GM12864 (cell line): ENCODE data around the gene SERPINB6.

Experiments
- DNase-seq: peaks from one replicate; pipeline ENCODE4 v3.0.0-alpha.2; 2011; ENCODE audit warnings: low read depth
- H3K4me3 ChIP-seq: 2 replicates; pipeline ENCODE4 v1.5.1; 2011; ENCODE audit warnings: mild to moderate bottlenecking, low read depth, low read length, control low read depth
- TF ChIP-seq, protein P1 (sequence below): IDR thresholded peaks from 2 replicates; pipeline ENCODE4 v1.5.1; 2011; ENCODE audit warnings: low read depth, mild to moderate bottlenecking, moderate library complexity, low read length, control low read depth, inconsistent platforms; ENCODE audit errors: missing control alignments

The SERPINB6 gene

DNA sequence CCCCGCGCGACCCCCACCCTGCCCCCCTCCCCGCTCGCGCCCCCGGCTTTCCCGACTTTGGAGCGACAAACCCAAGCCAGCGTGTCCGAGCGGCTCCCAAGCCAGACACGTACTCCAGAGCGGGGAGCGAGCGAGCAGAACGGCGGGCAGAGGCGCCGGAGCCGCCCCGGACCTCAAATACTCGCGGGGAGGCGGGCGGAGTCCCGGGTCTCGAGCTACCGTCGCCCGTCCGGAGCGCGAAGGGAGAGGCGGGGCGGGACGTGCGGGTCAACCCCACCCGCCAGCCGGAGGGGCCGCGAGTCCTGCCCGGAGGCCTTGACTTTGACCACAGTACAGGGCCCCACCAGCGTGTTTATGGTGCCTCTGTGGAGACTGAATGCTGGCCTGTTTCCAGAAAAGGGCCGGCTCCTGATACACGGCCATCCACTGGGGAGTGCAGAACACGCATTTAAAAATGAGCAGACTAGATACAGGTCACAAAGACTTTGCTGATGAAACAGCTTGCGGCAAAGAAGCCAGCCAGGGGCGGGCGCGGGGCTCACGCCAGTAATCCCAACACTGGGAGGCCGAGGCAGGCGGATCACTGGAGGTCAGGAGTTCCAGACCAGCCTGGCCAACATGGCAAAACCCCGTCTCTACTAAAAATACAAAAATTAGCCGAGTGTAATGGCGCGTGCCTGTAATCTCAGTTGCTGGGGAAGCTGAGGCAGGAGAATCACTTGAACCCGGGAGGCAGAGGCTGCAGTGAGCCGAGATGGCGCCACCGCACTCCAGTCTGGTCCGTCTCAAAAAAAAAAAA is at the start of gene SERPINB6:
Gene SERPINB6 (minus strand): TSS at position 148 of the 799 bp plus-strand sequence. CDS start 12,235 bp downstream, outside the sequence.
- no peak within 1 kb of the TSS for H3K4me3 ChIP-seq
- no peak for DNase-seq
- TF ChIP-seq, protein P1, sequence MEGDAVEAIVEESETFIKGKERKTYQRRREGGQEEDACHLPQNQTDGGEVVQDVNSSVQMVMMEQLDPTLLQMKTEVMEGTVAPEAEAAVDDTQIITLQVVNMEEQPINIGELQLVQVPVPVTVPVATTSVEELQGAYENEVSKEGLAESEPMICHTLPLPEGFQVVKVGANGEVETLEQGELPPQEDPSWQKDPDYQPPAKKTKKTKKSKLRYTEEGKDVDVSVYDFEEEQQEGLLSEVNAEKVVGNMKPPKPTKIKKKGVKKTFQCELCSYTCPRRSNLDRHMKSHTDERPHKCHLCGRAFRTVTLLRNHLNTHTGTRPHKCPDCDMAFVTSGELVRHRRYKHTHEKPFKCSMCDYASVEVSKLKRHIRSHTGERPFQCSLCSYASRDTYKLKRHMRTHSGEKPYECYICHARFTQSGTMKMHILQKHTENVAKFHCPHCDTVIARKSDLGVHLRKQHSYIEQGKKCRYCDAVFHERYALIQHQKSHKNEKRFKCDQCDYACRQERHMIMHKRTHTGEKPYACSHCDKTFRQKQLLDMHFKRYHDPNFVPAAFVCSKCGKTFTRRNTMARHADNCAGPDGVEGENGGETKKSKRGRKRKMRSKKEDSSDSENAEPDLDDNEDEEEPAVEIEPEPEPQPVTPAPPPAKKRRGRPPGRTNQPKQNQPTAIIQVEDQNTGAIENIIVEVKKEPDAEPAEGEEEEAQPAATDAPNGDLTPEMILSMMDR, result no peak

DNA sequence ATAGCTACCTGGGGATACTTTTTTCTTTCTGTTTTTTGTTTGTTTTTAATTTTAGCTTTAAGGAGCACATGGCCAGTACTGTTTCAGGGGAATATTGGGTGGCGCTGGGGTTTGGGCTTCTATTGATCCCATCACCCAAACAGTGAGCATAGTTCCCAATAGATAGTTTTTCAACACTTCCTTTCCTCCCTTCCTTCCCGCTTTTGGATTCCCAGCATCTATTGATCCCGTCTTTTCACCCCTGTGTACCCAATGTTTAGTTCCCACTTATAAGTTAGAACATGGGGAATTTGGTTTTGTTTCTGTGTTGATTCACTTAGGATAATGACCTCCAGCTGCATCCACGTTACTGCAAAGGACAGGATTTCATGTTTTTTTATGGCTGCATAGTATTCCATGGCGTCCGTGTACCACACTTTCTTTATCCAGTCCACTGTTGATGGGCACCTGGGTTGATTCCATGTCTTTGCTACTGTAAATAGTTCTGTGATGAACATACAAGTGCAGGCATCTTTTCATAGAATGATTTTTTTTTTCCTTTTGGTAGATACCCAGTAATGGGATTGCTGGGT is 48.5 kb upstream of the SERPINB6 start:
- H3K4me3 ChIP-seq, result no peak overlapping the region
- TF ChIP-seq, protein P1, result no peak
- DNase-seq, result no peak

DNA sequence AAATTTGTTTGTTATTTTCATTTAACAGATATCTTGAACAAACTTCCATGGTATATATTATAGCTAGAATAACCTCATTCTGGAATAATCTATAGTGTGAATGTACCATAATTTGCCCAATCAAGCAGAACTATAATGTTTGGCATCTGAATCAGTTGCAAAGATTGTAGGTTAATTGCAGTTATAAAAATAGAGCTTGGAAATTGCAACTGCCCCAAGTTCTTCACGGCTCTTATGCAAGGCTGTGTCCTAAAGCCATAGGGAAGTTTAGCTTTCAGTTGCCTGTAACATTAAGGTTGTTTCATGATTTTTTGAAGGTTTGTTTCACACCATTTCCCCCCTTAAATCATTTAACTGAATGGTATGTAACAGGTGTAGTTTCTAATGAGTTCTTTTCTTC is 47.7 kb upstream of the SERPINB6 start:
- H3K4me3 ChIP-seq, result no peak overlapping the region
- no peak for DNase-seq
- TF ChIP-seq, protein P1, result no peak

GRCh38 chr6:3017304-3017703 is 45.9 kb upstream of the SERPINB6 start:
- H3K4me3 ChIP-seq, result no peak overlapping the region
- TF ChIP-seq, protein P1, result no peak
- no peak for DNase-seq

DNA sequence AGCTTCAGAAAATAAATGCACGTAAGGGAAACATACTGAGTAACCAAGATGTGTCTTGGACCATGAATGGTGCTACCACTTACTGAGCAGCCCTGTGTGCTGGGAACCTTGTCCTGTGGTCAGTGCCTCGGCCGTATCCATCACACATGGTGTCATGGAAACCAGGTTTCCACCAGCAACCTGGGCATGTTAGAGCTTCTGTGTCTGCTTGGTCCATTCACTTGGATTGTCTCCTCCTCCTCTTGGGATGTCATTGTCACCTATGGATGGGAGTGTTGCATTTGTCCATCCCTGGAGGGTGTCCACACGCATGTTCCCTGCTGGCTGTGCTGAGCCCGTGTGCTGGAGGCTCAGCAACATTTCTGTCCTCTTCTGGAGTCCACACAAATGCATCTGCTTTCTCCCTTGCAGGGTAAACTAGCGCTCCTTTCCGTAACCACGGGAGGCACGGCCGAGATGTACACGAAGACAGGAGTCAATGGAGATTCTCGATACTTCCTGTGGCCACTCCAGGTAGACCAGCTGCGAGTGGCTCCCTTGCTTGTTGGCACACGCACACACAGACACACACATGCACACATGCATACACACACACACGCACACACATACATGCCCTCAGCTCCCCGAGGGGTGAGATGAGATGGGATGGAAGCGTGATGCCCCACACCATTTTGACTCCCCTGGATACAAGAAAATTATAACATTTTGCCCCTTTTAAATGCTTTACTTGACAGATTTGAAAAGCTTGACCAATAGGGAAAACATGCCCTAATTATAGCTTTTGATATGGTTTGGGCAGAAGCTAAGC is 45.3 kb upstream of the SERPINB6 start:
- TF ChIP-seq, protein P1, result no peak
- H3K4me3 ChIP-seq, result no peak overlapping the region
- no peak for DNase-seq

DNA sequence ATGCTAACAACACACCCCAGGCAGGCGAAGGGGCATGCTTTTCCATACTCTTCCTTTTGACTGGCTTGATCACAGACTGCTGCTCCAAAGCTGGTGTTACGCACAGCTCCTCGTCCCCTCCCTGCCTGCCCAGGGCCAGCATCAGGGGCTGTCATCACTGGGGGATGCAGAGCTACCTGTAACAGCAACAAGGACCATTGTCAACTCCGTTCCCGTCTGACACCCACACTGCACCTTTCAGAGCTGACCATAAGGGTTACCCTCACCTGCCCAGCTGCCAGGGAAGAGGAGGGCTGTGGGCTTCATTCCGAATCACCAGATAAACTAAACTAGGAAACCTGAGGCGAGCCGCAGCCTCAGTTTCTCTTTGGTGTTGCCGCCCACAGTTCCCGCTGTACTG is 43.8 kb upstream of the SERPINB6 start:
- no peak overlapping the region for H3K4me3 ChIP-seq
- DNase-seq, result no peak
- TF ChIP-seq, protein P1, result no peak
